CD4-positive, alpha-beta T cell treated with Interferon gamma for 1 hour (primary cell): Measurements from ENCODE around the gene SSU72.
"Not testable (repeated sequence)": the region's sequence is repeated elsewhere in the genome, so short reads cannot be mapped to it uniquely, and the experiment has no call there.

Experiments used
- DNase-seq: peaks from one replicate; pipeline ENCODE4 v3.0.0-alpha.2; 2020

The SSU72 gene

DNA sequence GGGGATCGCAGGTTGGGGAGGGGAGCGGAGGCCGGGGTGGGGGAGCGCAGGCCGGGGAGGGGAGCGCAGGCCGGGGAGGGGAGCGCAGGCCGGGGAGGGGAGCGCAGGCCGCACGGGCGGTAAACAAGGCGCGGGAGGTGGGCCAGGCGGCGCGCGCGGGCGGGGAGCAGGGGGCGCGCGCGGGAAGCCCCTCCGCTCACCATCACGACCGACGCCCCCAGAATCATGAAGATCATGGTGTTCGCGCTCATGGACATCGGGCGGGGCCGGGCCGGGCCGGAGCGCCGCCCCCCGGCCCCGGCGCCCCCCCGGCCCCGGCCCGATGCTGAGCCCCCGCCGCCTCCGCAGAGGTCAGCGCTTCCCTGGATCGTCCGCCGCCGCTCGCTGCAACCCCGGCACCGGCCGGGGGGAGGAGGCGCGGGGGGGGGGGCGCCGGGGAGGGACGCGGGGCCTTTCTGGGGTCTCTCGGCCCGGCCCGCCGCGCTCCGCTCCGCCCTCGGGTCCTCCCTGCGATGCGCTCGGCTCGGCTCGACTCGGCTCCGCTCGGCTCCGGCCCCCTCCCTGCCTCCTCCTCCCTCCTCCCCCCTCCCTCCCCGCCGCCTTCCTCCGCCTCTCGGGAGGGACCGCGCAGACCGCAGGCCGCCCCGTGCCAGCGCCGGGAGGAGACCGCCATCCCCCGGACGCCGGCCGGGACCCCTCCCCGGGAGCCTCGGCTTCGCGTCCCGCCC is 34.4 kb downstream of the SSU72 start, which contains the start of gene TMEM240:
Gene TMEM240 (minus strand): TSS at position 535 of the 728 bp plus-strand sequence. CDS start 278 bp downstream, at position 257.
- DNase-seq = peak; percentile 46

DNA sequence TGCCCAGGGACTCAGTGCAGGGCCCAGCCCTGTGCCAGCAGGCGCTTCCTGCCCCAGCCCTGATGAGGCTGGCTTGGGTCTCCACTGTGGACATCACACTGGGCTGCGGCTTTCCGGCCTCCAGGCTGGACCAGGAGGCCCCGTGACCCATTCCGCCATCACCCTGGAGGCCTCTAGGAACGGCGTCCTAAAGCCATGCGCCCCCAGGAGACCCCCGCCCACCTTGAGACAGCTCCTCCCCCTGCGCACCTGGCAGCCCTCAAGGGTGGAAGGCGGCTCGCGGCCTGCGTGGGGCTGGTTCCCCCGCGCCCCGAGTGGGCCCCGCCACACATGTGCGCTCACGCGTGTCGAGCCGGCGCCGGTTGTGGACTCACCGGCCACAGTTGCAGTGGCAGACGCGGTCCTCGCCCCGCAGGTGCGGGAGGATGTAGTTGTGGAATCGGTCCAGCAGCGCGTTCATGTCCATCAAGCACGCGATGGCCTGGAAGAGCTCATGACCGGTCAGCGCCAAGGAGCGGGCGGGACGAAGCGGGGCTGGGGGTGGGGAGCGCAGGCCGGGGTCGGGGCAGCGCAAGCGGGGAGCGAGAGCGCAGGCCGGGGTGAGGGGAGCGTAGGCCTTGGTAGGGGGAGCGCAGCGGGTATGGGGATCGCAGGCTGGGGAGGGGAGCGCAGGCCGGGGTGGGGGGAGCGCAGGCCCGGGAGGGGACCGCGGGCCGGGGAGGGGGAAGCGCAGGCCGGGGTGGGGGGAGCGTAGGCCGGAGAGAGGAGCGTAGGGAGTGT is 35.2 kb downstream of the SSU72 start:
- no peak for DNase-seq

DNA sequence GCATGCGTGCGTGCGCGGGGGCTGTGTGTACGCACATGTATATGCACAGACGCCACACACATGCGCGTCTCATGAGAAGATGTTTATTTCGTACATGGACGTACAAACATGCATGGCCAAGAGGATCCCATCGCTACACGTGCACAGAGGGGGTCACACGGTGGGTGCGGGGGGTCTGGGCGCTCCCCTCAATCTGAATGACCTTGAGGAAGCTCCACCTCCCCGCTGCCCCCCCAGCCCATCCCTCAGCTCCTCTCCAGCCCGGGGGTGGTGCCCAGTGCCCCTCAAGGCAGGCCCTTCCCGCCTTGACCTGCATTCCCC is 35.7 kb downstream of the SSU72 start:
- DNase-seq = no peak

DNA sequence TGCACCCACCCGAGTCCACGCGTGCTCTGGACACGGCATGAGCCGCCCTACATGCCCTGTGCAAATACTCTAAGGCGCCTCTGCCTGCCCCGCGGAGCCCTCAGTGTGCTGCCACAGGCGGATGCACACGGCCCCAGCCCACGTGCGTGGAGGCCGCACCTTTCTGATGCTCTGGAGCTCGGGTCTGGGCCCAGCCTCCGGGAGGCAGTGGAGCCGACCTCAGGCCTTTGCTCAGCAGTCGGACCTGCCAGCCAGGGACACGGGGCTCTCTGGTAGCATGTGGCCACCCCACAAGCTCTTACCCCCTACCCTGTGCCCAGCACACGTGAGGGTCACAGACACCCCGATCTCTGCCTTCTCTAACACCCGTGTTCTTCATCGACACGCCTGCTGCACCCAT is 36.3 kb downstream of the SSU72 start:
- no peak for DNase-seq

DNA sequence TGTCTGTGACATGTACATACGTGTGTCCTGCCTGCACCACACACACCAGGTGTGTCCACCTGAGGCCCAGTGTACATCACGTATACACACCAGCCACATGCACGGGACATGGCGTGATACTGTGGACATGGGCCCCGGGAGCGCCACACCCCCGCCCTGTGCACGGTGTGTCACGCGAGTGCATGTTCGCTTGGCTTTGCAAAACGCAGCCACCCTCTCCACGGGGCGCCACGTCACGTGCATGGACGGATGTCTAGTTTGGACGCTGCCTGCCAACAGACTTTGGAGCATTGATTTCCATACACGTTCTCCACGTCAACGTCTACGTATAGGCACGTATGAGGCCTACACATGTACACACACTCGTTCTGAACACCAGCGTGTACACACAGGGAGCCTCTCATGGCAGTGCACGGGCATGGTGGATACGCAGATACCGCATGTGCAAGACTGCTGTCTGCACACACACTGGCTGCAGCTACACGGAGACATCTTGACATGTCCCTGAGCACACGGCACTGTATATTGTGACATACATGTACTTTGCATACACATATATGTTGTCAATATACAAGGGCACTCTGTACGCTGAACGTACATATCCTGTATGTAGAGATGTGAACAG is 36.9 kb downstream of the SSU72 start:
- no peak for DNase-seq

DNA sequence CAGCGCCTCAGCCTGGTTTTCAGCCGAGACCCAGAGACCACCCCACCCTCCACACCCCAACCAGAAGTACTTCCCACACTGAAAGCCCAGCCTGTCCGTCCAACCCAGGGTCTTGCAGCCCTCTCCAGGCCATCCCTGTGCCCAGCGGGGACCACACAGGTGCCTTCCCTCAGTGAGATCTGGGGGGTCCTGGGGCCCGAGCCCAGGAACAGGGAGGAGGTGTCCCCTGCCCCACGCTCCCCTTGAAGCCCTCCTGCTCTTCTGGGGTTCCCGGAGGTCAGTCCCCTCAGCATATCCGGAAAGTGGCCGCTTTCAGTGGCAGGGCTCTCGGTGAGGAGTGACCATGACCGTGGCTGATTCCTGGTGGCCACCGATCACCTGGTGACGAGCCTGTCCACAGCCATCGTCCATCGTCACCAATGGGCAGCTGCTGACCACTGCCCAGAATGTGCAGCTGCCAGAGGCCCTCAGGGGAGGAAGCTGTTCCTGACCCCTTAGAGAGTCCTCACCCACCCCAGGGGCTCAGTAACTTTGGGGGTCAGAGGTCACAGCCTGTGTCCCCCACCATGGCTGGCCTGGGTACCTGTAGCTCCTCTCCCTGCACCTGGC is 37.6 kb downstream of the SSU72 start:
- no peak for DNase-seq

DNA sequence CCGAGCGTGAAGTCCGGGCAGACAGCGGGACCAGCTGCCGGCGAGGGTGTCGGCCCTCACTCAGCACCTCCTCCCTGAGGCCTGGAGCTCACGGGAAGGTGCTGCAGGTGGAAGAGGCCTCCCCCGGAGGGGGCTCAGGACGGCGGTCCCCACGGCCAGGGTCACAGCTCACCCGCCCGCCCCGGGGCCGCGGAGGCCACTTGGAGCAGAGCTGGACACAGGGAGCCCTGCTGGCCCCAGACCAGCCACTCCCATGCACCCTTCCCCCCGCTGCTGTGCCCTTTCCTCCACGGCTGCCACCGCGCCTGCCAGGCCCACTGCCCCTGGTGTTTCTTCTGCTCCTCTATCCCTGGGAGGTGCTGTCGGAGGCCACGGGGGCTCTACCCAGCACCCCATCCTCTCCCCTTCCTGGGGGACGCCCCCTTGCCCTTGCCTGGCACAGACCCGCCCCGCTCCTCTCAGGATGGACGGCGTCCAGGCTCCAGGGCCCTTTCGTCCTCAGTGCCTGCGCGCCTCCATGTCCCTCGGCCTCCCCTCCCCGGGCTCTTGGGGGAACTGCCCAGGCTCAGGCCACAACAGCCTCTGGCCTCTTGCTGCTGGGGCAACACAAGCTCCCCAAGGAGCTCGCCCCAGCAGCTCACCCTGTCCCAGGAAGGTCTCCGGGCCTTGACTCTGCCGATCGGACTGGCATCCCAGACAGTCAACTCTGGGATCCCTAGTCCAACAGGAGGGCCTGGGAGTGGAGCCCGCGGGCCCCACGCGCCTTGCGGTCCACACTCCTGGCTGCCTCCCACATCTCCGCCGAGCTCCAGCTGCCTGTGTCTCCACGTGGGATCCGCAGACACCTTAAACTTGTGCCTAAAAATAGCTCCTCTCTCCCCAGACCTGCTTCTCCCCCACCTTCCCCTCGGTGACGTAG is 38.4 kb downstream of the SSU72 start:
- DNase-seq = no peak

DNA sequence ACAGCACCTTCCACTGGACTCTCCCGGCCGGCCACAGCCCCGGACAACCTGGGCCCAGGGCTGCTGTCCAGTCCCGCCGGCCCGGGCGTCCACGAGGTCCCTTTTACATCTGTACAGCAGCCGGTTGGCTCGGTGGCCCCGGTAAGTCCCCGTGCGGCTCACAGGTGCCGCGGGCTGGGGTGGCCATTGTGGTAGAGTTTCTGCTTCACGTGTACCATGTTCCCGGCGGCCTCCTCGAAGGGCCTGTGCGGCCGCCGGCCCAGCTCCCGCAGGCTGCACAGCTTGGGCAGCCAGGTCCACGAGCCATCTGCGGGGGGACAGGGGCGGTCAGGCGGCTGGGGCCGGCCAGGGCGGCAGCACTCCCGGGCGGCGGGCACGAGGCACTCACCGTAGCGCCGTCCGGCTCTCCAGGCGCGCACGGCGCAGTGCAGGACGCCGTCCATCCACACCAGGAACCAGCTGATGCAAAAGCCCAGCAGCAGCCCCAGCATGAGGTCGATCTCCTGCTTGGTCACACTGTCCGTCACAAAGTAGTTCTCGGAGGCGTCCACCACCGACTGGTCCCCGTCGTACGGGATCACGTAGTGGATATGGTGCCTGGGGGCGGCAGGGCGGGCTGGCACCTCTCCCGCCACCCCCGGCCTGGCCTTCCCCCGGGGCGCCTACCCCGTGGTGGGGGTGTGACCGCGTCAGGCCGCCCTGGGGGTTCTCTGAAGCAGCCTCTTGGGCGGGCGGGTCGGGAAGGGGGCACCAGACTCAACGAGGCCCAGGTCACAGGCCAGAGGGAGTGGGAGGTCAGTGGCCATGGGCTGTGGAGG is 39.3 kb downstream of the SSU72 start:
- no peak for DNase-seq

DNA sequence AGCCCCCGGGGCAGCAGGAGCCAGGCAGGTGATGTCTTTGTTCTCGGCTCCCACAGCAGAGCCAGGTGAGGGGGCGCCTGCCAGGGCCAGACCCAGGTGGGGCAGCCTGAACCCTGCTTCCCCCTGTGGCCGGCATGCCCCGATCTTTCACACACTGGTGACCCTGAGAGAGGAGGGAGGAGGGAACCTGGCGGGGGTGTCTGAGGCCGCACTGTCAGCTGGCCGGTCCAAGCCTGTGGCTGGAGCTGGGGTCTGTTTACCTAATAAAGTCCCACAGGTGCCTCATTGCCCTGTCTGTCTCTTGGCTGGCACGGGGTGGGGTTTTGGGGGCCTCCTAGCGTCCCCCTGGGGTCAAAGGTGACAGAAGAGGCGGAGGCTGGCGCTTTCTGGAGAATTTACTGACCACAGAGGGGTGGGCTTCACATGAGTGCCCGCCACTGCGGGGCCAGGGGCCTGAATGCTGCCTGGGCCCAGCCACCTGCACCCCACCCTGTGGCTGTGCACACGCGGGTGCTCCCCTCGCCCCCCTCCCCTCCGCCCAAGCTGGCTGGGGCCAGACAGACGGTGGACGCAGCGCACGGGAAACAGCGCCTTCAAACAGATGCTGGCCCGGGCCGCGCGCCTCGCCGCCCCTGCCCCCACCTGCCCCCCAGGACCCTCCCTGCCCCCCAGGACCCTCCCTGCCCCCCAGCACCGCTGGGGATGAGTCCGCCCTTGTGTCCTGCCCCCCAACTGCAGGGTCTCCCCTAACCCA is 40.1 kb downstream of the SSU72 start:
- no peak for DNase-seq

DNA sequence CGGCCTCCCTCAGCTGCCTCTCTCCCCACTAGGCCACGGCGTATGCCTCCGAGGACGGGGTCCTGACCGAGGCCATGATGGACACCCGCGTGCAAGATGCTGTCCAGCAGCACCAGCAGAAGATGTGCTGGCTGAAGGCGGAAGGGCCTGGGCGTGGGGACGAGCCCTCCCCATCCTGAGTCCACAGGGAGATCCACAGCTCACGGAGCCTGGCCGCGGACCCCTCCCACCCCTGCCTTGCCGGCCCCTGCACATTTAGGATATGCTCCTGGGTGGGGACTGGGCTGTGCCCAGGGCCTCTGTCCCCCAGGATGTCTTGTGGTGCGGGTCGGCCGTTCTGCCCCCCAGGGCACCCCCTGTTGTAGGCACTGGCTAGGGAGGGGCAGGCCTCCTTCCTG is 40.8 kb downstream of the SSU72 start:
- DNase-seq = not testable (repeated sequence)

DNA sequence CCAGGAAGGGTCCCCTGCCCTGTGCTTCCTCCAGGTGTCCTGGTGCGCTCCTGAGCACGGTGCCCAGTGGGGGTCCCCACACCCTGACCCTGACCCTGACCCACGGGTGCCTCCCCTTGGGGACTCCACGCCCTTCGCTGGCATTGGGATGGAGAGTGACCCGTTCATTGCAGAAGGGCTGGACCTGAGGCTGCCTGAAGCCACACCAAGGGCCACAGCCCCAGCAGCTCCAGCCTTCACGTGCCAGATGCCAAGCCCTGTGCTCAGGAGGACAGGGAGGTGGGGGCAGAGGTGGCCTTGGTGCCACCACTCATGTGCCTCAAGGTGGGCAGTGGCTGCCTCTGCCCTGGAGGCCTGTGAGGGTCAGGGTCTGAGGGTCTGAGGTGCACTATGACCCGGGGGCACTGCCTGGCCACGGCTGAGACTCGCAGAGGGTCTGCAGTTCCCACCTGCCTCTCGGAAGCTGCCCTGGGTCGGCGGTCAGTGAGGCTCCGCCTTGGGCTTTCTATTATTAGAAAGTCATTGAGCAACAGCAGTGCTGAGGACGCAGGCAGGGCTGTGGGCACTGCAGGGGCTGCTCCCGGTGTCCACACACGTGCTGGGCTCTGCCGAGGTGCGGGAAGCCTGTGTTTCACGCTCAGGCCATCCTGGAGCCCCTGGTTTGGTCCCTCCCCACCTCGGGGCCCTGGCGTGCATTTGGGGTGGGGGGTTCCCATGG is 41.3 kb downstream of the SSU72 start:
- DNase-seq = not testable (repeated sequence)

DNA sequence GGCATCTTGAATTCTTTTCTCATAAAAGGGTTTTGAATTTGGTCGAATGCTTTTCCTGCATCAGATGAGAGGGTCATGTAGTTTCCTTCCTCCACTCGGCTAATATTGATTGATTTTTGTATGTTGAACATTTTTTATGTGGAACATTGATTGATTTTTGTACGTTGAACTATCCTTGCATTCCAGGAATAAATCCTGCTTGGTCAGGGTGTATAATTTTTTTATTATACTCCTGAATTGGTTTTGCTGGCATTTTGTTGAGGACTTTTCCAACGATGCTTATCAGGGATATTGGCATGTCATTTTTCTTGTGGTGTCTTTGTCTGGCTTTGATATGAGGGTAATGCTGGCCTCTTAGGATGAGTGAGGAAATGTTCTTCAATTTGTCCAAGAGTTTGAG is 42.7 kb downstream of the SSU72 start:
- no peak for DNase-seq

DNA sequence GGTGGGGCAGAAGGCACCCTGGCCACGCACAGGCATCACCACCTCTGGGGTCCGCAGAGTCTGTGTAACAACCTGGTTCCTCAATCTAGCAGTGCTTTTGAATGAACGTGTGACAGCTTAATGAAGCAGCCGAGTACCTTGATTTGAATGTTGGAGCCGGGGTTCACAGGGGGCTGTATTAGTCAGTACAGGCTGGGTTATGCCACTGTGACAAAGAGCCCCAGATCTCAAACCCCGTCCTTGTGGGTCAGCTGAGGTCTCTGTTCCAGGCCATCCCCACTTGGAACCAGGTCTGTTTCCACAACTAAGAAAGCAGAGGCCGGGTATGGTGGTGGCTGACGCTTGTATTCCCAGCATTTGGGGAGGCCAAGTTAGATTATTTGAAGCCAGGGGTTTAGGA is 44.7 kb downstream of the SSU72 start:
- DNase-seq = no peak

DNA sequence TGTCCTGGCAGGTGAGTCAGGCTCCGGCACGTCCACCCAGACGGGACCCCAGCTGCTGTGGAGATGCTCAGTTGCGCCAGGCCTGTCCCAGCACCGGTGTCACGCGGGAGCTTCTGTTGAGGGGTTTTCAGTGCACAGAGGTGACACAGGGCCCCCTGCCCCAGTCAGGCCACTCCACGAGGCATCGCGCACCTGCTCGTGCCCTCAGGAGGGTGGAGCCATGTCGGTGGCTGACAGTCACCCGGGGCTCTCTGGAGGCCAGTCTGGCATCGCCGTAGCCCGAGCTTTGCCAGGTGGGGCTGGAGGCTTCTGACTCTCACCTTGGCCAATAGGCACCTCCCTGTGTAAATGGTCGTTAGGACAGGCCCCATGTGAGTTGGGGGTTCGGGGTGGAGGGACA is 45.3 kb downstream of the SSU72 start:
- DNase-seq = no peak

DNA sequence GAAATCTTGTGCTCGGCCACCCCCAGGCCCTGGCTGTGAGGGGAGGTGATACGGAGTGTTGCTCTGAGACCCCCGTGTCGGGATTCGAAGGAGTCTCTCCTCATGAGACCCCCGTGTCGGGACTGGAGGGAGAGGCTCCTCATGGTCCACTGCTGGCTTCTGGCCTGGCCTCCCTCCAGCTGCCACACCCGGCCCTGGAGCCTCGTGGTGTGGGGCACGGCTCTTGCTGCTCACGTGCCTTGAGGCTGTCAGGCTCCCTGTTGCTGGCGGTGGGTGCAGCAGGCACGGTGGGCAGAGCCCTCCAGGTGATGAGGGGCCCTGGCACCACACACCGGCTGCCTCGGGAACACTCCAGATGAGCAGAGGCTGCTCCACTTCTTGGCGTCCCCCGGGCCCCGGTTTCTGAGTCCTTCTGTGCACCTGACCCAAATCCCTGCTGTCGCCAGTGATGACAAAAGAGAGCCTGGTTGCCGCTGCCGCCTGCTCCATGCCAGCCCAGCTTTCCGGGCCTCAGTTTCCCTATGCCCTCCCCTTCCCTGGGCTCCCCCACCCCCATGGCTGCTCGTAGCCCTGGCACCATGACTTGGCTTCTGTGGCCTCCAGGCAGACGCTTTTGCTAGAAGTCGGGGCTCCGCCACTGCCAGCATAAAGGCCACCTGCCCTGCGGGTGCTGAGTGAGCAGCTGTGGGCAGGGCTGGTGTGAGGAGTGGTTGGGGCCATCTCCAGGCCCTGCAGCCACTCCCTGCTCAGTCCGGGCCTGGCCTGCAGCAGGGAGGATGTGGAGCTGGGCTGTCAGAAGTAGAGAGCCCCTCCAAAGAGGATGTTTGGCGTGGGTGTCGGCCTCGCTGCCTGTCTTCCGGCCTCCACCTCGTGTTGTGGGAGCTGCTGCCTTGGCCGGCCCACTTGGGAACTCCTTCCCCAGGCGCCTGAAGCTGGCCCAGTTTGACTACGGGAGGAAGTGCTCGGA is 46.1 kb downstream of the SSU72 start:
- no peak for DNase-seq

DNA sequence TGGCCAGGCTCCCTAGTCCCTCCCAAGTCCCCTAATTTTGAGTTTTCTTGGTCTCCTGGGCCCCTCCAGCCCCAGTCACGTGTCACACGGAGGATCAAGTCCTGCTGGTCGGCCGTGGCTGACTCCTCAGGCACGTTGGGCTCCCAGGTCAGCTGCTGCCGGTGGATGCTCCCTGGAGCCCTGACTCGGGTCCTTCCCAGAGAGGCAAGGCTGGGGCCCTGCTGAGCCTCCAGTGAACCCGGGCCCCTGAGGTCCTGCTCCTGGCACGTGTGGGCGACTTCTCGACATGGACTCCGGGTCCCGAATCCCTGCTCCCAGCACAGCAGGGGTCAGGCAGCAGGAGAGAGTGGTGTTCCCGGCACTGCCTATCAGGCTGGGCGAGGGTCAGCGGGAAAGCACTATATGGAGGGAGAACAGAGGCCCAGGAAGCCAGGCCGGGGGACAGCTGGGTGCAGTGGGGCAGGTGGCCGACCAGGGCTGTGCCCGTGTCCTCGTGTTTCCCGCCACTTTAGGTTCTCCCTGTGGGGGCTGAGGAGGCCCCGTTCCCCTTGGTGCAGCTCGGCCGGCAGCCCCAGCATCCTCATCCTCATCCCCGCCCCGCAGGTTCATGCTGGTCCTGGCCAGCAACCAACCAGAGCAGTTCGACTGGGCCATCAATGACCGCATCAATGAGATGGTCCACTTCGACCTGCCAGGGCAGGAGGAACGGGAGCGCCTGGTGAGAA is 47.4 kb downstream of the SSU72 start:
- DNase-seq = no peak

DNA sequence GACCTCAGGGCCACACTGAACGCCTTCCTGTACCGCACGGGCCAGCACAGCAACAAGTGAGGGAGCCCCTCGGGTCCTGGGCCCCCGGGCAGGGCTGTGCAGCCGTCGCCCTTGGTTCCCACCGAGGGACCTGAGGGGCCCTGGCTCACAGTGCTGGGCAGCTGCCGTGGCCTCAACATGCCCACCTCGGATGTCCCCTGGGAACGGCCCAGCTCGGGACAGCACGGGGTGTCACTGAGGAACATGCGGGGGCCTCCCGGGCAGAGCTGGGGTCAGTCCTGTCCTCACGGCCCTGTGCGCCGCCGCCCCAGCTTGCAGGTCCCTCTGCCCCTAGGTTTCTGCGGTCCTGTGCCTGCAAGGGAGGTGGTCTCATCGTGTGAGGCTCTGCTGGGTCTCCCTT is 48.2 kb downstream of the SSU72 start:
- not testable (repeated sequence) for DNase-seq

DNA sequence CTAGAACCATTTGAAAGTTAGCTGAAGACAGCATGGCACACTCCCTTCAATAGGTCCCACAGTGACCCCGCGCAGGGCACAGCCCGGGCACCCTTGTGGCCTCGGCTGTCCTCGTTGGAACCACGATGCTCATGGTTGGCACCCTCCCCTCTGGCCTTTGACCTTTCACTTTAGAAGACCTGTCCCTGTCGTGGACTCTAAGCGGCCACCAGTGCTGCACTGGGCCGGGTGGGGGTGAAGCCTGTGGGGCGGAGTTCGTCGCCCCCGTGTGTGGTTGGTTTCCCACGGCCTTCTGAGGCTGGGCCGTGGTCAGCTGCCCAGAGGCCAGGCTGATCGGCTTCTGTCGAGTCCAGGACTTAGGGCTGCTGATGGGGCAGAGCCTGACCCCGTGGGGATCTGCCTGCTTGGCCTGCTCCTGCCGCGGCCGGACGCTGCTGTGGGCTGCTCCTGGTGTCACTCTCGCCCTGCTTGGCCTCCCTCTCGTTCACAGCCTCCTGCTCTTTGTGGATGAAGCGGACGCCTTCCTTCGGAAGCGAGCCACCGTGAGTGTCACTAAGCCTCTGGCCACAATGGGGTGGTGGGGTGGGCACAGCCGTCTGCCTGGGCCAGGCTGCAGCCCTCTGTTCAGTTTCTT is 49.8 kb downstream of the SSU72 start:
- not testable (repeated sequence) for DNase-seq
